Esophagus squamous epithelium (tissue), 5 donors: ENCODE results near the gene GPC6. TPM values are rescaled to one million over a fixed set of nuclear protein-coding genes. Genes with fewer than 3 reads are reported as not detected.

Experiments
- DNase-seq: peaks from one replicate; lab custom pipeline; 2025; lab: John Stamatoyannopoulos, UW
- H3K27ac ChIP-seq, 4 donors: fragments of 200-600 bp; sonication (generic); one replicate each; pipeline ENCODE4 v1.5.1; 2016 to 2019; ENCODE audit warnings: mild to moderate bottlenecking in 1 of 4
- H3K27me3 ChIP-seq, 4 donors: fragments of 200-600 bp; sonication (generic); 1 replicate in 3 of 4; 2 replicates in 1 of 4; pipeline versions ENCODE4 v1.5.1 to v1.6.0; 2017 to 2021; ENCODE audit warnings: antibody characterized with exemption in 1 of 4
- H3K36me3 ChIP-seq, 3 donors: fragments of 200-600 bp; sonication (generic); one replicate each; pipeline ENCODE4 v1.5.1; 2016 to 2019
- H3K4me1 ChIP-seq, 3 donors: fragments of 200-600 bp; sonication (generic); one replicate each; pipeline ENCODE4 v1.5.1; 2017 to 2019
- H3K4me3 ChIP-seq, 4 donors: fragments of 200-600 bp; sonication (generic); 1 replicate in 3 of 4; 2 replicates in 1 of 4; pipeline ENCODE4 v1.5.1; 2016 to 2019; ENCODE audit warnings: mild to moderate bottlenecking in 2 of 4, moderate library complexity in 1 of 4
- H3K9me3 ChIP-seq, 3 donors: fragments of 200-600 bp; sonication (generic); one replicate each; pipeline ENCODE4 v1.5.1; 2016 to 2019
- CTCF ChIP-seq, 6 experiments: fragments of 450-650 bp in 4 of 6; fragments of 200-600 bp in 2 of 6; sonication (generic) in 2 of 6; IDR thresholded peaks; one replicate each; pipeline ENCODE4 v1.5.1; 2016 to 2019; ENCODE audit warnings: antibody characterized with exemption in 6 of 6, mild to moderate bottlenecking in 4 of 6, moderate library complexity in 4 of 6
- POLR2A ChIP-seq, 4 donors: fragments of 450-650 bp; IDR thresholded peaks; one replicate each; pipeline ENCODE4 v1.6.1; 2017; ENCODE audit warnings: antibody characterized with exemption in 4 of 4, mild to moderate bottlenecking in 4 of 4, moderate library complexity in 3 of 4
- WGBS, 2 donors: methylation state at CpG; one replicate each; pipeline ENCODE4 v1.1.5; 2018; 5-methylcytosine and 5-hydroxymethylcytosine counted together
- intact Hi-C: fragments of 100-400 bp; cut with DNase I; formaldehyde crosslinking; loops from one replicate; pipeline ENCODE4 v1.15.0; 2022
- total RNA-seq, 4 donors: library from RNA; depleted of rRNA; stranded (reverse); fragments of >200 nt; gene quantifications; one replicate each; pipeline ENCODE4 v1.1.0, GENCODE V29; 2016
- donor health status: DM: yes; HTN: yes; CAD: no.

The GPC6 gene
- total RNA-seq, 4 donors from 2014 or later = 0.57 to 8.6 (median 2.6) TPM

DNA sequence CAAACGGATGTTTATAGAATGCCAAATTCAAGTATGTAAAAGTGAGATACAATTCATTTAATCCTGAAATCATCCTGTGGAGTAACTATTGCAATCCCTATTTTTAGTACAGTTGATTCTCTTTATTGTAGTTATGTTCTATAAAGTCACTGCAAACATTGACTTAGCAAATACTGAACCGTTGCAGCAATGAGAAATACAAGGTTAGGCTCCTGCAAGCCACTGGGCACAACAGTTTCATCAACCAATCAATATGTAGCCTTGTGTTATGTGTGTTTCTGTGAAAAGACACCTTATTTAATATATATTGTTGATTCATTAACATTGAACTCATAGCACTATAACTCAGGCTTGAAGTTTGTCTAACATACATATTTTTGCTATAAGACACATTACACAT, 1078.4 kb downstream of the GPC6 start:
- no peaks in the 10 kb centered on the region for H3K36me3 ChIP-seq

DNA sequence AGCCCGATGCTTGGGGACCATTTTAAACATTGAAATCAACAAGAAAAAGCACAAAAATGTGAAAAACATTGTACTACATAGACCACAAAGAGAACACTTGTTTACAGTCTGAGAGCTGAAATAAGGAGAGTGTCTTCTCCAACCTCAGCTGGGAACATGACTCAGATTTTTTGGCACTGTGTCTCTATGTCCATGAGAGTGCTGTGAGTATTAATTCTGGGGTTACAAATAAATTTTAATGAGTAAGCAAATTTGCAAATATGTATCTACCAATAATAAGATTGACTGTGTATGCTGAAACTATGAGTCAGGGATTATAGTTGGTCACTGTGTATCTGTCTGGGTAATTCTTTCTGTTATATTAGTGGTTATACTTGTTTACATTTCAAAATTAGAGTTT, 1078.9 kb downstream of the GPC6 start:
- Histone ChIP-seq H3K4me3 (no peak overlapping the region), H3K27me3 (no peaks in the 10 kb centered on the region), H3K36me3 (no peaks in the 10 kb centered on the region), H3K27ac (peak overlapping the region in 1 of 4 donors; percentile 44), H3K4me1 (peaks cover 6 to 26% (median 16%) of the 10 kb centered on the region in 3 donors), H3K9me3 (no peaks in the 10 kb centered on the region)
- intact Hi-C loops = no loop called here
- TF ChIP-seq CTCF (IDR thresholded peaks at IDR 0.05) (no peak), POLR2A (IDR thresholded peaks at IDR 0.05) (no peak)
- WGBS, 2 donors = 42 to 58% methylated on average over 1 of the region's 1 CpG
- DNase-seq = no peak

More for the DNA sequence above, 1078.4 kb downstream of the GPC6 start:
- no peak for TF ChIP-seq POLR2A (IDR thresholded peaks at IDR 0.05)
- no peak for TF ChIP-seq CTCF (IDR thresholded peaks at IDR 0.05)
- Histone ChIP-seq H3K27ac (peak overlapping the region in 1 of 4 donors; percentile 38), H3K4me3 (no peak overlapping the region), H3K27me3 (no peaks in the 10 kb centered on the region), H3K9me3 (no peaks in the 10 kb centered on the region), H3K4me1 (peaks cover 6 to 21% (median 12%) of the 10 kb centered on the region in 3 donors)
- DNase-seq = no peak
- intact Hi-C loops = no loop called here
- WGBS, 2 donors = 49 to 63% methylated on average over 2 of the region's 2 CpGs

GRCh38 chr13:94305934-94306333, 1079.3 kb downstream of the GPC6 start:
- 64 to 73% methylated on average over 4 of the region's 4 CpGs for WGBS, 2 donors
- Histone ChIP-seq H3K9me3 (no peaks in the 10 kb centered on the region), H3K36me3 (no peaks in the 10 kb centered on the region), H3K27ac (peak overlapping the region in 2 of 4 donors; percentile 26 to 44), H3K4me1 (peaks cover 6 to 27% (median 19%) of the 10 kb centered on the region in 3 donors), H3K4me3 (no peak overlapping the region), H3K27me3 (no peaks in the 10 kb centered on the region)
- intact Hi-C loops = no loop called here
- TF ChIP-seq POLR2A (IDR thresholded peaks at IDR 0.05) (no peak), CTCF (IDR thresholded peaks at IDR 0.05) (no peak)
- no peak for DNase-seq

GRCh38 chr13:94308832-94309231, 1082.2 kb downstream of the GPC6 start:
- intact Hi-C loops = no loop called here
- 88 to 89% methylated on average over 4 of the region's 4 CpGs for WGBS, 2 donors

DNA sequence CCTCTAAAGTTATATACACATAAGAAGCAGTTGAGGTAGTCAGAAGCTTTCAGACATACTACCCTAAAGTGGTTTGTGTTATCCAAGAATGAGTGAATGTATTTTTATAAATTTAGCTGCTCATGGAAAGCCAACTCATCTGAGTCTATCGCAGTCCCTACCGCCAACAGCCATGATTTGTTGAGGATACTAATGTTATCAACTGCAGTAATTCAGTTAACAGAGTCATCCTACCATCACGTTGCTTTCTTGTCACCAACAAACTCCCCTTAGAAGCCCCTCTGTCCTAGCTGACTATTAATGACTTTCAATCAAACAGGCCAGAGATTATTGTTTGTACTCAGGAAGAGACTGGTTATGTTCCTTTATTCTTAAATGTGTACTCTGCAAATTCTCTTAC, 1083.0 kb downstream of the GPC6 start:
- H3K4me1 ChIP-seq = peaks cover 6 to 45% (median 24%) of the 10 kb centered on the region in 3 donors
- 96 to 99% methylated on average over 3 of the region's 3 CpGs for WGBS, 2 donors
- H3K4me3 ChIP-seq = no peak overlapping the region
- no peaks in the 10 kb centered on the region for H3K27me3 ChIP-seq
- no peaks in the 10 kb centered on the region for H3K36me3 ChIP-seq
- no peak overlapping the region for H3K27ac ChIP-seq
- H3K9me3 ChIP-seq = no peaks in the 10 kb centered on the region
- DNase-seq = no peak
- intact Hi-C loops = no loop called here
- no peak for TF ChIP-seq POLR2A (IDR thresholded peaks at IDR 0.05)
- TF ChIP-seq CTCF (IDR thresholded peaks at IDR 0.05) = no peak

More at GRCh38 chr13:94308832-94309231, 1082.2 kb downstream of the GPC6 start:
- H3K4me3 ChIP-seq = no peak overlapping the region
- H3K9me3 ChIP-seq = no peaks in the 10 kb centered on the region
- DNase-seq = no peak
- TF ChIP-seq CTCF (IDR thresholded peaks at IDR 0.05) (no peak), POLR2A (IDR thresholded peaks at IDR 0.05) (no peak)
- peaks cover 6 to 45% (median 24%) of the 10 kb centered on the region in 3 donors for H3K4me1 ChIP-seq
- no peaks in the 10 kb centered on the region for H3K27me3 ChIP-seq
- no peaks in the 10 kb centered on the region for H3K36me3 ChIP-seq
- H3K27ac ChIP-seq = no peak overlapping the region
